Stimulated activated CD4-positive, alpha-beta T cell treated with anti-CD3 and anti-CD28 coated beads, TNF-alpha, amount 100 ng/mL, for 24 hours (primary cell): ENCODE measurements around the gene PRKAG3.

Experiments
- DNase-seq, 3 experiments: peaks; one replicate each; pipeline ENCODE4 v3.0.0-alpha.2; 2020; ENCODE audit warnings: low read depth in 3 of 3

PRKAG3 gene

GRCh38 chr2:218839888-218840287 lies 8.3 kb upstream of the PRKAG3 start:
- DNase-seq, result no peak

- DNase-seq, result no peak
Measured at GRCh38 chr2:218839430-218839829, 7.8 kb upstream of the PRKAG3 start.

- DNase-seq, result no peak
Measured at GRCh38 chr2:218837495-218837894, 5.9 kb upstream of the PRKAG3 start.

DNA sequence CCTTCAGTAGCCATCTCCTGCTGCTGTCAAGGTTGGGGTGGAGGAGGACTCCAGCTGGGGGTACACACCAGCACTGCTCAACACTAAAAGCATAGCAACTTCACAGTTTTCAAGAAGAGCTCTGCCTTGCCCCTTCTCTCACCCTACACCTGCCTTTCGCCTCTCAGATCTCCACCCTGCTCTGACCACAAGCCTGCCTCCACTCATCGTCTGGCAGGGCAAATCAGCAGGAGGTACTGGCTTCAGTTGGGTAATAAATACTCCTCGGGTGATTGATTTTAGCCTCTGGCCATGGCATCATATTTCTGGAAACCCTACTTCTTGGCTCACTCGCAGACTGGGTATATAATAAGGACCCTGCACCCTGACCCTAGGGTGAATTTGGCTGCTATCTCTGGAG lies 3.1 kb upstream of the PRKAG3 start:
- DNase-seq, result no peak

DNA sequence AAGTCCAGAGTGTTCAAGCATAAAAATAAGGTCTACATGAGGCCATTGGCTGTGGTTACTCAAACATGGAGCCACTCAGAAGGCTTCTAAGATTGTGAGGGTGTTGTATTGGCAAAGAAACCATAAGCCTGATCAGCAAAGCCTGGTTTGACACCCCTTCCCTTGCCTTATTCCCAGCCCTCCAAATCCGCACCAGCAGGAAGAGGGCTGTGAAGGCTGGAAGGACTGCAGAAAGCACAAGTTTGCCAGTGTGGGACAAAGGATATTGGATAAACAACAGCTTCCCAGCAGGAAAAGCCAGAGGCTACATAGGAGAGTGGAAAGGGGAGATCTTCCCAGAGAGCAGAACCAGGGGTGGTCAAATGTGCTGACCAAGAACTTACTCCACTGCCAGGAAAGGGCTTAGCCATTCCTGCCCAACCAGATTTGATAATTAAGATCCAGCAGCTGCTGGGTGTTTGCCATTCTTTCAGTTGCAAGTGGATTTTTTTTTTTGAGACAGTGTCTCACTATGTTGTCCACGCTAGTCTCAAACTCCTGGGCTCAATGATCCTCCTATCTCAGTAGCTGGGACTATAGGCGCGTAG lies 1.5 kb upstream of the PRKAG3 start:
- no peak for DNase-seq

- DNase-seq, result no peak
Measured at GRCh38 chr2:218832520-218832919, 917 bp upstream of the PRKAG3 start.

- no peak for DNase-seq
Measured at GRCh38 chr2:218832081-218832480, 478 bp upstream of the PRKAG3 start.

GRCh38 chr2:218830526-218831306 lies 887 bp downstream of the PRKAG3 start:
- DNase-seq, result no peak

GRCh38 chr2:218829868-218830451 lies 1.6 kb downstream of the PRKAG3 start:
- DNase-seq, result no peak

DNA sequence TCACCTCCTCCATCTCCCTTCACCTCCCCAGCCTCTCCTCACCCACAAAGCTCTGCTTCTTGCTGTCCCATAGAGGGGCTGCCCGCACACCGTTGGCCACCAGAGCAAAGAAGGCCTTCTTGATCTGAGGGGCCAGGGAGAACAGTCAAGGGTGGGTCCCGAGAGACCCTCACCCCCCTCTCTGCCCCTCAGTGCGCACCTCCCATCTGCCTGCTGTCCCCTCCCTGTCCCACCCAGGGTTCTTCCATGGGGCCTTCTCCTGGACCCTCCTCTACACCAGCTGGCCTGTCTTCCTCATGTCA lies 3.2 kb downstream of the PRKAG3 start:
- no peak for DNase-seq

- DNase-seq, result no peak
Measured at GRCh38 chr2:218827701-218828476, 3.7 kb downstream of the PRKAG3 start.

DNA sequence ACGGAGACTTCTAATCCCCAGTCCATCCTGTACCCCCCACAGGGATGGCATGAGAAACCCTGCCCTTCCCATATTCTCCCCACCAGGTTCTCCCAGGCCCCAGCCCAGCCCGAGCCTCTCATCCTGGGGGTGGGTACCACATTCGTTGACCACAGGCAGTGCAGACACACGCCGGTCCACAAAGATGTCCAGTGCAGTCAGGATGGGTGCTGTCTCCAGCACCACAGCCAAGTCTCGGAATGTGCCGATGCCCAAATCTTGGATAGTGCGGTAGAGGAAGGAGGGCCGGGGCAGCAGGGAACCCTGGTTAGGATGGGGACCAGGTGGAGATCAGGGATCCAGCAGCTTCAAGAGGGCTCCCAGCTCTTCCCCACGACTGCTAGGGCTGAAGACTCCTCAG lies 4.8 kb downstream of the PRKAG3 start:
- DNase-seq, result no peak

DNA sequence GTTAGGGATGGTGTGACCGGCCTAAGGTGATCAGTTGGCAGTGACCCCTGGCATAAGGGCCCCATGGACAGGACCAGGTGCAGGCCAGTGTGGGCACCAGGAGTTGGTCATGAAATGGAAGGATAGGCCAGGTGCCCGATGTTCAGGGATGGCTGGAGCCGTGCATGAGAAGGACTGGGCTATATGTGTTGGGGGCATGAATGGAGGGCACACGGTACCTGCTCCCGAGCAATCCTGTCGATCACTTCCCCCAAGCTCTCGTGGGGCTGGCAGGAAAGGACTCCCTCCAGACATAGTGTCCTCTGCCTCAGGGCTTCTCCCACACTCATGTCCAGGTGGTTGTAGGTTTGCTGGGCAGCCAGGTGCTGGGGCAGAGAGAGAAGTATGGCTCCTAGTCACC lies 7.6 kb downstream of the PRKAG3 start:
- no peak for DNase-seq

GRCh38 chr2:218823196-218823855 lies 8.3 kb downstream of the PRKAG3 start:
- no peak for DNase-seq

GRCh38 chr2:218822622-218823021 lies 9.0 kb downstream of the PRKAG3 start:
- no peak for DNase-seq

- DNase-seq, result no peak
Measured at GRCh38 chr2:218821605-218822211, 9.9 kb downstream of the PRKAG3 start.

- DNase-seq, result no peak
Measured at GRCh38 chr2:218820746-218821369, 10.7 kb downstream of the PRKAG3 start.

GRCh38 chr2:218819093-218819492 lies 12.5 kb downstream of the PRKAG3 start:
- DNase-seq, result no peak

DNA sequence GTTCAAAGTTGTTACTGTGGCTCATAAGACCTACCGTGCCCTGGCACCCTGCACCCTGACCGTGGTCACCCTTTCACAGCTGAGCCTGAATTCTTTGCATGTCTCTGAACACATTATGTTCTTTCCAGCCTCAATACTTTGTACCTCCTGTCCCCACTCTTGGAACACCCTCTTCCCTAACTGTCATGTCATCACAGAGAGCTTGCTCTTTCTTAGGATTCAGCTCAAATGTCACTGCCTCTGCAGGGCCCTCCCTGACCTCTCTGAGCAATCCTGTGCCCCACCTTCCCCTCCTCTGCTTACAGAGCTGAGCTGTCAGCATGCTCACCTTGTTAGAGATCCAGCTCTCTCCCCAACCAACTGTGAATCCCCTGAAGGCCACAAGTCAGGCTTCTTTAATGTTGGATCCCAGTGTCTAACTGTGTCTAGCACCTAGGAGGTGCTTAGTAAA lies 15.0 kb downstream of the PRKAG3 start:
- DNase-seq, result no peak

- no peak for DNase-seq
Measured at GRCh38 chr2:218815649-218816048, 16.0 kb downstream of the PRKAG3 start.

- no peak for DNase-seq
Measured at GRCh38 chr2:218815244-218815637, 16.4 kb downstream of the PRKAG3 start.
